Measurements from ENCODE around the gene PILRA. TPM values are rescaled to one million over a fixed set of nuclear protein-coding genes. Genes with fewer than 3 reads are reported as not detected.

The PILRA gene
- total and polyA plus RNA-seq, 2 of the 13 experiments (the other 11 are each of a cell fraction or from before 2014, with no cell fraction given): 0.13 to 1.3 TPM

- TF ChIP-seq, protein P1, sequence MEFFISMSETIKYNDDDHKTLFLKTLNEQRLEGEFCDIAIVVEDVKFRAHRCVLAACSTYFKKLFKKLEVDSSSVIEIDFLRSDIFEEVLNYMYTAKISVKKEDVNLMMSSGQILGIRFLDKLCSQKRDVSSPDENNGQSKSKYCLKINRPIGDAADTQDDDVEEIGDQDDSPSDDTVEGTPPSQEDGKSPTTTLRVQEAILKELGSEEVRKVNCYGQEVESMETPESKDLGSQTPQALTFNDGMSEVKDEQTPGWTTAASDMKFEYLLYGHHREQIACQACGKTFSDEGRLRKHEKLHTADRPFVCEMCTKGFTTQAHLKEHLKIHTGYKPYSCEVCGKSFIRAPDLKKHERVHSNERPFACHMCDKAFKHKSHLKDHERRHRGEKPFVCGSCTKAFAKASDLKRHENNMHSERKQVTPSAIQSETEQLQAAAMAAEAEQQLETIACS (CRISPR knock-in tag; IDR thresholded peaks at IDR 0.05): no peak
- TF ChIP-seq, protein P2, sequence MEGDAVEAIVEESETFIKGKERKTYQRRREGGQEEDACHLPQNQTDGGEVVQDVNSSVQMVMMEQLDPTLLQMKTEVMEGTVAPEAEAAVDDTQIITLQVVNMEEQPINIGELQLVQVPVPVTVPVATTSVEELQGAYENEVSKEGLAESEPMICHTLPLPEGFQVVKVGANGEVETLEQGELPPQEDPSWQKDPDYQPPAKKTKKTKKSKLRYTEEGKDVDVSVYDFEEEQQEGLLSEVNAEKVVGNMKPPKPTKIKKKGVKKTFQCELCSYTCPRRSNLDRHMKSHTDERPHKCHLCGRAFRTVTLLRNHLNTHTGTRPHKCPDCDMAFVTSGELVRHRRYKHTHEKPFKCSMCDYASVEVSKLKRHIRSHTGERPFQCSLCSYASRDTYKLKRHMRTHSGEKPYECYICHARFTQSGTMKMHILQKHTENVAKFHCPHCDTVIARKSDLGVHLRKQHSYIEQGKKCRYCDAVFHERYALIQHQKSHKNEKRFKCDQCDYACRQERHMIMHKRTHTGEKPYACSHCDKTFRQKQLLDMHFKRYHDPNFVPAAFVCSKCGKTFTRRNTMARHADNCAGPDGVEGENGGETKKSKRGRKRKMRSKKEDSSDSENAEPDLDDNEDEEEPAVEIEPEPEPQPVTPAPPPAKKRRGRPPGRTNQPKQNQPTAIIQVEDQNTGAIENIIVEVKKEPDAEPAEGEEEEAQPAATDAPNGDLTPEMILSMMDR (CRISPR knock-in tag; IDR thresholded peaks at IDR 0.05): no peak; the same call in 1 of the 2 replicates
- TF ChIP-seq ZNF20 (CRISPR knock-in tag; IDR thresholded peaks at IDR 0.05): no peak
- no peak; the same call in 1 of the 2 replicates for TF ChIP-seq ZMAT3 (CRISPR knock-in tag; conservative IDR thresholded peaks at IDR 0.05)
- no peak for TF ChIP-seq SRSF4 (IDR thresholded peaks at IDR 0.05; ENCODE audit: low read depth, low read length, poor library complexity, severe bottlenecking)
- no peak for TF ChIP-seq ZNF282 (IDR thresholded peaks at IDR 0.05; ENCODE audit: partially characterized antibody)
- TF ChIP-seq KLF11 (CRISPR knock-in tag; IDR thresholded peaks at IDR 0.05): peak; percentile 23; the same call in 1 of the 2 replicates
- peak; percentile 74; the same call in 1 of the 2 replicates for TF ChIP-seq KLF9 (CRISPR knock-in tag; IDR thresholded peaks at IDR 0.05; ENCODE audit: low read depth)
- TF ChIP-seq, protein P3, sequence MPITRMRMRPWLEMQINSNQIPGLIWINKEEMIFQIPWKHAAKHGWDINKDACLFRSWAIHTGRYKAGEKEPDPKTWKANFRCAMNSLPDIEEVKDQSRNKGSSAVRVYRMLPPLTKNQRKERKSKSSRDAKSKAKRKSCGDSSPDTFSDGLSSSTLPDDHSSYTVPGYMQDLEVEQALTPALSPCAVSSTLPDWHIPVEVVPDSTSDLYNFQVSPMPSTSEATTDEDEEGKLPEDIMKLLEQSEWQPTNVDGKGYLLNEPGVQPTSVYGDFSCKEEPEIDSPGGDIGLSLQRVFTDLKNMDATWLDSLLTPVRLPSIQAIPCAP (CRISPR knock-in tag; IDR thresholded peaks at IDR 0.05; ENCODE audit: low read depth): no peak
- TF ChIP-seq FOXM1 (CRISPR knock-in tag; IDR thresholded peaks at IDR 0.05): no peak
- TF ChIP-seq ZFP37 (CRISPR knock-in tag; IDR thresholded peaks at IDR 0.05; ENCODE audit: borderline replicate concordance): 0 out of 2 replicates have a peak, but pooled peaks have one; percentile 23
- no peak for TF ChIP-seq MBNL3 (CRISPR knock-in tag; conservative IDR thresholded peaks at IDR 0.05)
- TF ChIP-seq PCBP2 (optimal IDR thresholded peaks at IDR 0.05; ENCODE audit: low read depth, low read length, poor library complexity, severe bottlenecking): no peak
- TF ChIP-seq HMG20B (CRISPR knock-in tag; conservative IDR thresholded peaks at IDR 0.05): no peak
- no peak for TF ChIP-seq ZNF891 (CRISPR knock-in tag; IDR thresholded peaks at IDR 0.05)
- no peak for TF ChIP-seq NFKB2 (CRISPR knock-in tag; IDR thresholded peaks at IDR 0.05; ENCODE audit: borderline replicate concordance)
- TF ChIP-seq ATF1 (CRISPR knock-in tag; IDR thresholded peaks at IDR 0.05): peak; percentile 55
- 0 out of 2 replicates have a peak, but pooled peaks have one; percentile 71 for TF ChIP-seq ZNF879 (CRISPR knock-in tag; IDR thresholded peaks at IDR 0.05)
- 0 out of 2 replicates have a peak, but pooled peaks have one; percentile 48 for TF ChIP-seq PAX8 (CRISPR knock-in tag; IDR thresholded peaks at IDR 0.05; ENCODE audit: borderline replicate concordance)
- TF ChIP-seq ZNF33A (CRISPR knock-in tag; IDR thresholded peaks at IDR 0.05; ENCODE audit: borderline replicate concordance): no peak
- peak; percentile 85 for TF ChIP-seq ZNF281 (CRISPR knock-in tag; IDR thresholded peaks at IDR 0.05; ENCODE audit: borderline replicate concordance)
- TF ChIP-seq PHB2 (IDR thresholded peaks at IDR 0.05; ENCODE audit: partially characterized antibody): no peak
- peak; percentile 91 for TF ChIP-seq ARNTL (CRISPR knock-in tag; IDR thresholded peaks at IDR 0.05)
- TF ChIP-seq AGO2 (optimal IDR thresholded peaks at IDR 0.05; ENCODE audit: low read depth, low read length): no peak
- no peak for TF ChIP-seq MTF1 (CRISPR knock-in tag; IDR thresholded peaks at IDR 0.05)
These were observed 55.8 kb downstream of the PILRA start (continued) for GRCh38 chr7:100428967-100429636.

Data from HepG2 (cell line).